Caki2 (cell line): ENCODE measurements around the gene ASB3. TPM values are rescaled to one million over a fixed set of nuclear protein-coding genes. Genes with fewer than 3 reads are reported as not detected.
"Not testable (repeated sequence)": the region's sequence is repeated elsewhere in the genome, so short reads cannot be mapped to it uniquely, and the experiment has no call there.

Source experiments
- DNase-seq: peaks from one replicate; pipeline ENCODE4 v3.0.0-alpha.2; 2015; ENCODE audit warnings: low read depth
- in situ Hi-C: cut with HindIII; loops from 2 replicates; pipeline ENCODE4 v1.10.0; 2016; ENCODE audit warnings: low sequenced_read_pairs, low pct_unique_long_range_greater_than_20kb, mixed read lengths
- total RNA-seq: library from RNA; depleted of rRNA; stranded (reverse); fragments of >200 nt; shearing (Covaris generic); gene quantifications from 2 replicates; pipeline ENCODE4 v1.2.3, GENCODE V29; 2014; ENCODE audit warnings: low replicate concordance; rRNA removed

Gene ASB3, protein sequence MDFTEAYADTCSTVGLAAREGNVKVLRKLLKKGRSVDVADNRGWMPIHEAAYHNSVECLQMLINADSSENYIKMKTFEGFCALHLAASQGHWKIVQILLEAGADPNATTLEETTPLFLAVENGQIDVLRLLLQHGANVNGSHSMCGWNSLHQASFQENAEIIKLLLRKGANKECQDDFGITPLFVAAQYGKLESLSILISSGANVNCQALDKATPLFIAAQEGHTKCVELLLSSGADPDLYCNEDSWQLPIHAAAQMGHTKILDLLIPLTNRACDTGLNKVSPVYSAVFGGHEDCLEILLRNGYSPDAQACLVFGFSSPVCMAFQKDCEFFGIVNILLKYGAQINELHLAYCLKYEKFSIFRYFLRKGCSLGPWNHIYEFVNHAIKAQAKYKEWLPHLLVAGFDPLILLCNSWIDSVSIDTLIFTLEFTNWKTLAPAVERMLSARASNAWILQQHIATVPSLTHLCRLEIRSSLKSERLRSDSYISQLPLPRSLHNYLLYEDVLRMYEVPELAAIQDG
- 15.9 and 20.0 TPM in 2 replicates for total RNA-seq

DNA sequence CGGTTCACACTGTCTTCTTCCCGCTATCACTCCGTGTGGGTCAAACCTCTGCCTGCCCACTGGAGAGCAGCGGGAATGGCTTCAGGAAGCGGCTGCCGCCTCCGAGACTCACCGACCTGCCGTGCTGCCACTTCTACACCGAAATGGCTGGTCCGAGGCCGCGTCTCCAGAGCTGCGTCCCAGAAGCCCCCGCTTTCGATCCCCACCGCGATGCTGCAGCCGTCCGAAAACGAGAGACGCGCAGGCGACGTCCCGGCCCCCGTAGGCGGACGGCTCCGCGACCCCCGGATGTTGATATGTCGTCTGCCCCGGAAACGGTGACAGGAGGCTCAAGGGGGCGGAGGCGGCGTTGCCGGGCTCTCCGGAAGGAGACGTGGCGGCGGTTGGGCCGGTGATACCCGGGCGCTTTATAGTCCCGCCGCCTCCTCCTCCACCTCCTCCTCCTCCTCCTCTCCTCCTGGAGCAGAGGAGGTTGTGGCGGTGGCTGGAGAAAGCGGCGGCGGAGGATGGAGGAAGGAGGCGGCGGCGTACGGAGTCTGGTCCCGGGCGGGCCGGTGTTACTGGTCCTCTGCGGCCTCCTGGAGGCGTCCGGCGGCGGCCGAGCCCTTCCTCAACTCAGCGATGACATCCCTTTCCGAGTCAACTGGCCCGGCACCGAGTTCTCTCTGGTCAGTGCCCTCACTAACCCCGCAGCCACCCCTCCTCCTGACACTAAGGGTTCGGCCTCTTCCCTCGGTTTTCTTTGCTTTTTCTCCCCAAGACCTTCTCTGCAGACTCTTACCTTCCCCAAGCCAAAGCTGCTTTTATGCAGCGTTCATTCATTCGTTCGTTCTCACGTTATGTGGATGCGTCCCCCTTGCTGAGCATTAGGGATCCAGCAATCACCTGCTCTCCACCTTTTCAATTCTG, at the start of gene ASB3, which contains the start of gene ERLEC1:
Gene ASB3 (minus strand): TSS at position 249 of the 909 bp plus-strand sequence. CDS start 21,381 bp downstream, outside the sequence.
Gene ERLEC1 (plus strand): TSS at position 340 of the 909 bp plus-strand sequence. CDS start 167 bp downstream, at position 507.
- in situ Hi-C loops, result no loop called here
- peak; percentile 87 for DNase-seq

DNA sequence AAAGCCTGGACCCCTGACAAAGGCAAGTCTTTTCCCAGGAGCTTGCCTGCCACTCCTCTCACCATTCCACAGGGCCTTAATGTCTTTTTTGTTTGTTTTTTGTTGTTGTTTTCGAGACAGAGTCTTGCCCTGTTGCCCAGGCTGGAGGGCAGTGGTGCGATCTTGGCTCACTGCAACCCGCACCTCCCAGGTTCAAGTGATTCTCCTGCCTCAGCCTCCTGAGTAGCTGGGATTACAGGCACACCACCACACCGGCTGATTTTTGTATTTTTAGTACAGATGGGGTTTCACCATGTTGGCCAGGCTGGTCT, 43.2 kb upstream of the ASB3 start:
- DNase-seq, in situ Hi-C loops: not testable (repeated sequence)

DNA sequence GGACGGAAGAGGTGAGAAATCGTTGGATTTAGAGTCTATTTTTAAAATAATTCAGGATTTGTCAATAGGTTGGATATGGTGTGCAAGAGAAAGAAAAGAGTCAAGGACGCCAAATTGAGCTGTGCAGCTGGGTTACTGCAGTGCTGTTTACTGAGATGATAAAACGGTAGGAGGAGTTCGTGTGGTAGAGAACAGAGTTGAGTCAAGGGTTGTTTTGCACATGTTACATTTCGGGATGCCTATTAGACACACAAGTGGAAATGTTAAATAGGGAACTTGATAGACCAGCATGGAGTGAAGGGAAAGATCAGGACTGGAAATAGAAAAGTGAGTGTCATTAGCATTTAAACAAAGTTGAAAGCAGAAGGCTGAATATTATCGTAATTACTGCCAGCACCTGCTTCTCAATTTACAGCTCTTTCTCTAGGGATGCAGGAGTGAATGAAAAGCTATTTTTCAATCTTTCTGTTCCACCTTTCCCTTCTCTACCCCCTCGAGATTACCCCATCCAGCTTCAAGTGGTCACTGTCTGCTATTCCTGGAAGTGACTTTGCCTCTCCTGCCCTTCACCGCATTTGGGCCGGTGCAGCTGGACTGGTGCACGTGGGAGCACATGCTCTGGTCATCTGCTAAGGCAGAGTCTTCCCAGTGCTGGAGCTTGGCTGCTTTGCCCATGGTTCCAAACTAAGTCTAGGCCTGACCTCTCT, 42.7 kb upstream of the ASB3 start:
- in situ Hi-C loops, result no loop called here
- DNase-seq, result no peak

DNA sequence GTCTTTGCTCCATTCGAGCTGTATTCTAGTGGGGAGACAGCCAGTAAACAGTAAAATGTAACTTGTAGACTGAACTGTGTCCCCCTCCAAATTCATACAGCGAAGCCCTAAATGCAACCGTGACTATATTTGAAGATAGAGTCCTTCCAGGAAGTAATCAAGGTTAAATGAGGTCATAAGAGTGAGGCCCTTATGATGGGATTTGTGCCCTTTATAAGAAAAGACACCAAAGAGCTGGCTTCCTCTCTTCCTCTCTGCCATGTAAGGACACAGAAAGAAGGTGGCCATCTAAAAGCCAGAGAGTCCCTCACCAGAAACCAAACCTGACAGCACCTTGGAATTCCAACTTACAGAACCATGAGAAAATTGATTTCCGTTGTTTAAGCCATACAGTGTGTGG, 41.6 kb upstream of the ASB3 start:
- DNase-seq, result no peak
- in situ Hi-C loops, result no loop called here

DNA sequence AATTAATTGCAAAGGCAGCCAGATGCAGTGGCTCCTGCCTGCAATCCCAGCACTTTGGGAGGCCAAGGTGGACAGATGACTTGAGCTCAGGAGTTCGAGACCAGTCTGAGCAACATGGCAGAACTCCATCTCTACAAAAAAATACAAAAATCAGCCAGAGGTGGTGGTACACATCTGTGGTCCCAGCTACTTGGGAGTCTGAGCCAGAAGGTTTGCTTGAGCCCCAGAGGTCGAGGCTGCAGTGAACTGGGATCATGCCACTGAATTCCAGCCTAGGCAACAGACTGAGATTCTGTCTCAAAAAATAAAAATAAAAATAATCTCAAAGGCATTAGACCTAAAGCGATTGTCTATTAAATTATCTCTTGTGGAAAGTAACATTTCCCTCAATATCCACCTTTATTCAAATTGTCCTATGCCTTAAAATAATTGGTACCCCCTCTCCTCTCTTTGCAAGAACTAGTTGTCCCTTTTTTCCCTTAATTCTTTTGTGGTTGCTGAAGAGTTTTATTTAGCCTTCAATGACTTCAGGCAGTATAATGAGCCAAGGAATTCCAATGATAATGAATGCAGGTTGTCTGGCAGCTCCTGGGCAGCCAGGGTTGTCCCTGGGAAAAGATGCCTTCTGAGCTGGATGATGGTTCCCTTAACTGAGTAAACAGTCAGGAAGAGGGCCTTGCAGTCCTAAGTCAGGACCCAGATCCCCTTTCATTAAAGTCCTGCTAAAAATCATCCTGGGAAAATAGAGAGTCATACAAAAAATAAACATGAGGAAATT, 40.8 kb upstream of the ASB3 start:
- DNase-seq, result no peak
- in situ Hi-C loops, result no loop called here

DNA sequence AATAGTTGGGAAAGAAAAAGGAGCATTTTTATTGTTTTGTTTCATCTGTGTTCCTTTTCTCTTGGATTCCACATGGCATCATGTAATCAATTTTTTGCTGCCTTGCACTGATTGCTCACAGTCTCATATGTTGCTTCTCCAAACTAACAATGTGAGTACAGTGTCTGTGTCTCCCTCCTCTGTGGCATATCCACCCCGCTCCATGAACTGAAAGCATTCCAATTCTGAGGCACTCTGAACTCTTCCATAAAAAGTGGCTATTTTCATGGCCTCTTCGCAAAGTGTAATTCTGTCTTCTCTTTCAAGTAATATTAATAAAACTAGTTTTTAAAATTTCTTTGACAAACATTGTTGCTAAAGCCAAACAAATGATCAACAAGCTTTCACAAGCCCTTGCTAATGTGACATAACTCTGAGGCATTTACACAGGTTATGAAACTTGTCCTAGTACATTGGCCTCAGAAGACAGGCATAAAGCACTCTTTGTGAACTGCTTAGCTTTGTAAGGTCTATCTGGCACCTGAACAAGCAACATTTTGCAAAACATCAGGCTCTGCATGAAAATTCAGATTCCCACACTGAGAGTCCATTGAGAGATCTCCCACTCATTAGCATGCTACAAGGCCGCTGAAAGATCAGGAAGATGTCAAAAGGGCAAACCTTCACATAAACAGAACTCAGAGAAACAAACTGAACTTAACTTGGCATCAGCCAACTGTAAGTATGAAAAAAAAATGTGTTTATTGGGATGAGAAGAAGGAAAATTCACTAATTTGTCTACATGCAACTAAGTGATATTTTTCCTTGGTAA, 40.0 kb upstream of the ASB3 start:
- in situ Hi-C loops, result no loop called here
- no peak for DNase-seq

DNA sequence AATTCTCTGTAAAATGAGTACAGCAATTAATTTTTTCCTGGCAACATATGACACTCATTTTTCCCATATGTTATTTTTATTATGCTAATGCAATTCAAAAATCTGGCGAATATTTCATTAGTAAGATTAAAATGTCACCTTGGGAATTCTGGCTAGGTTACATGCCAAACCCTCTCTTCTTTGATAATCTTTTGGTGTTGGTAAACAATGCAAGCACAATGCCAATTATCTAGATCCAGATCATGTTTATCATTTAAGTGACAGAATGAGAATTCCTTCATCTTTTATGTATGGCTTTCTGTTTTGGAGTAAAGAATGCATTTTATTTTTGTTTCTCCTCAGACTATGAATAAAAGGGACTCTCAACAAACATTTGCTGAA, 39.3 kb upstream of the ASB3 start:
- no peak for DNase-seq
- in situ Hi-C loops, result no loop called here

DNA sequence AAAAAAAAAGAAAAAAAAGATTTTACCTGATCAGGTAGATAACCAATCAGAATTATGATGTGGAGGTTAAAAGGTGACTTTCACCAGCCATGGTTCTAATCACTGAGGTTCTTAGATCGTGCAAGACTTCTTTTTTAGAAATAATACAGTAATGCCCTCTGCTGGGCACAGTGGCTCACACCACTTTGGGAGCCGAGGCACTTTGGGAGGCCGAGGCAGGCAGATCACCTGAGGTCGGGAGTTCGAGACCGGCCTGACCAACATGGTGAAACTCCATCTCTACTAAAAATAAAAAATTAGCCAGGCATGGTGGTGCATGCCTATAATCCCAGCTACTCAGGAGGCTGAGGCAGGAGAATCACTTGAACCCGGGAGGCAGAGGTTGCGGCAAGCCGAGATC, 36.9 kb upstream of the ASB3 start:
- DNase-seq, in situ Hi-C loops: not testable (repeated sequence)

DNA sequence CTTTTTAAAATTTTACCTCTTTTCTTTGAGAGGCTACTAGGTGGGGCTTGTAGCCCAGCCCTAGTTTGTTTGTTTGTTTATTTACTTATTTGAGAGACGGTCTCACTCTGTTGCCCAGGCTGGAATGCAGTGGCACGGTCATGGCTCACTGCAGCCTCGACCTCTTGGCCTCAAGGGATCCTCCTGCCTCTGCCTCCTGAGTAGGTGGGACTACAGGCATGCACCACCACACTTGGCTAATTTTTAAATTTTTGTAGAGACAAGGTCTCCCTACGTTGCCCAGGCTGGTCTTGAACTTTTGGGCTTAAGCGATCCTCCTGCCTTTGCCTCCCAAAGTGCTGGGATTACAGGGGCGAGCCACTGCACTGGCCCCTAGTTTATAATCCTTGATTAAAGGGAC, 35.1 kb upstream of the ASB3 start:
- peak; percentile 6 for DNase-seq
- in situ Hi-C loops, result no loop called here

DNA sequence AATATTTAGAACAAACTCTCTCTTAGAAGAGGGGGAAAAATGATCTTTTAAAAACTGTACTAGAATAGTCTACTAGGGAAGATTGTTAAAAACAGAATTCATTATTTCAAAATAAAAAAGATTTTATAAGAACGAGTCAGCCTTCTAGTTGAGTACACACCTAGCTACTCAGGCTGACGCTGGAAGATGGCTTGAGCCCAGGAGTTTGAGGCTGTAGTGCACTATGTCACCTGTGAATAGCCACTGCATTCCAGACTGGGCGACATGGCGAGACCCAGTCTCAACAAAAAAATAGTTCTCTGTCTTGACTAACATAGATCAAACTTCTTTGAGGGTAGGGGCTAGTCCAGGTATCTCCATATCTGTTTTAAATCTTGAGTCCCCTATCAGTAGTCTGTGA, 34.0 kb upstream of the ASB3 start:
- DNase-seq, result no peak
- in situ Hi-C loops, result no loop called here

DNA sequence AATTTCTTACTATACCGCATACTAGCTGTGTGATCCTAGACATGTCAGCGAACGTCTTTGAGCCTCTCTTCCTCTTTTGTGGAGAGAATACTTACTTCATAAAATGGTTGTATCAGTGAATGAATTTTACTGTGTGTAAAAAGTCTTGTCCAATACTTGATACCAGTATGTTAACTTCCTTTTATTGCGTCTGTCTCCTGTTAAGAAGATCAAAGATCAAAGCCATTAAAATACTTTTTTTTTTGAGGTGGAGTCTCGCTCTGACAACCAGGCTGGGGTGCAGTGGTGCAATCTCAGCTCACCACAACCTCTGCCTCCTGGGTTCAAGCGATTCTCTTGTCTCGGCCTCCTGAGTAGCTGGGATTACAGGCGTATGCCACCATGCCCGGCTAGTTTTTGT, 33.3 kb upstream of the ASB3 start:
- no peak for DNase-seq
- in situ Hi-C loops, result no loop called here

DNA sequence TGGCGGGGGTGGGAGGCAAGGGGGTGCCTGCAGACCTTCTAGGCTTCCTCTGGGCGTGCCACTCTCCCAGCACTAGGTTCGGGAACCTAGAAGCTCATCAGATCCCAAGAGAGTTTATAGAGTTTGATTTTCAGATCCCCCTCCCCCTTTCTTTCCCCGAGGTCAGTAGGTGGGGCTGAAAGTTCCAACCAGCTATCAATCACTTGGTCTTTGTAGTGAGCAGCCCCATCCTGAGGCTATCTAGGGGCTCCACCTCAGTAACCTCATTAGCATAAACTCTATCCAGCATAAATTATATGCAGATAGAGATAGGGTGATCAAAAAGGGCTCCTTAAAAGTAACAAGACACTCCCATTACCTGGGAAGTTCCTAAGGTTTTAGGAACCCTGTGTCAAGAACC, 32.9 kb upstream of the ASB3 start:
- in situ Hi-C loops, result no loop called here
- no peak for DNase-seq

DNA sequence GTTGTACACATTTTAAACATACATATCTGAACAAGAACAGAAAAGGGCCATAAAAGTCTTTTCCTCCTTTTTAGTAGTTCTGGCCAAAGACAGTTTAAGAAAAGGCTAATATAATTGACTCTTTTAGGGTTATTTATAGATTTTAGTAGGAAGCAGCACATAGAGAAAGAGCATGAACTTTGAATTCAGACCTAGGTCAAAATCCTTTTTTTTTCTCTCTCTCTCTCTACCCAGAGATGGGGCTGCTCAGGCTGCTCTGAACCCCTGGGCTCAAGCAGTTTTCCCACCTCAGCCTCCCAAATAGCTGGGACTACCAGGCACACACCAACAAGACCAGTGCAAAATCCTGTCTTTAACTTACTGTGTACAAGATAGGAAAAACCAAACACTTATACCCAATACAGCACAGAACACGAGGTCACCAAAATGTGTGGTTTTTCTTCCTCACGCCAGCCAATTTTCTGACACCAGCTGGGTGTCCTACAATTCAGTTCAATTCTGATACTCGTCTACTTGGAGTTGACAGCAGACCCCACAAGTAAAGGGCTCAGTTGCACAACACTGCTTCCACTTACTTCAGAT, 32.2 kb upstream of the ASB3 start:
- in situ Hi-C loops, result no loop called here

DNA sequence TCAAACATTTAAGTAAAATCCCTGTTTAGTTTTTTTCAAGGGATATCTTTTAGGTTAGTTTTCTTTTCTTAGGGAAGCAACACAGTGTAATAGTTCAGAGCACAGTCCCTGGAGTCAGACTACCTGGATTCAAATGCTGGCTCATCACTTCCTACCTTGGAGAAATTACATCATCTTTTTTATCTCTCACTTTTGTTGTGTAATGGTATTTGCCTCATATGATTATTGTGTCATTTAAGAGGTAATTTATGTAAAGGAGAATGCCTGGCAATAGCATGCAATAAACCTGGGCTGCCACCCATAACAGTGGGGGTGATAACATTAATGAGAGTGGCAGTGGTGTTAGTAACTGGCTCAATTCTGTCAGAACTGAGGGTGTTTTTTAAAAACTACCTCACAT, 26.4 kb upstream of the ASB3 start:
- no peak for DNase-seq
- in situ Hi-C loops, result no loop called here

More for the DNA sequence above, 32.2 kb upstream of the ASB3 start:
- no peak for DNase-seq

DNA sequence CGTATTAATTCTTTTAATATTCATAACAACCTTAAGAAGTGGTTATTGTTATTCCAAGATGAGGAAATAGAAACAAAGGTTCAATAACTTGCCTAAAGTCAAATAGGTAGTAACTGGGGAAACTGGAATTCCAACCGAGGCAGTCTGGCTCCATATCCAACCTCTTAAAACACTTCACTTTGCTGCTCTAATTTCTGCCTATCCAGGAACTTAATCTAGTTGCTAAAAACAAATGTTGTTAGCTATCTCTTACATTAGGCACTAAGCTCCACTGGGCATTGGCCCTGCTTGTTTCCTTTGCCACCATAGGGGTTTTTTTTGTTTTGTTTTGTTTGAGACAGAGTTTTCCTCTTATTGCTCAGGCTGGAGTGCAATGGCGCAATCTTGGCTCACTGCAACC, 24.8 kb upstream of the ASB3 start:
- in situ Hi-C loops, result no loop called here
- no peak for DNase-seq

DNA sequence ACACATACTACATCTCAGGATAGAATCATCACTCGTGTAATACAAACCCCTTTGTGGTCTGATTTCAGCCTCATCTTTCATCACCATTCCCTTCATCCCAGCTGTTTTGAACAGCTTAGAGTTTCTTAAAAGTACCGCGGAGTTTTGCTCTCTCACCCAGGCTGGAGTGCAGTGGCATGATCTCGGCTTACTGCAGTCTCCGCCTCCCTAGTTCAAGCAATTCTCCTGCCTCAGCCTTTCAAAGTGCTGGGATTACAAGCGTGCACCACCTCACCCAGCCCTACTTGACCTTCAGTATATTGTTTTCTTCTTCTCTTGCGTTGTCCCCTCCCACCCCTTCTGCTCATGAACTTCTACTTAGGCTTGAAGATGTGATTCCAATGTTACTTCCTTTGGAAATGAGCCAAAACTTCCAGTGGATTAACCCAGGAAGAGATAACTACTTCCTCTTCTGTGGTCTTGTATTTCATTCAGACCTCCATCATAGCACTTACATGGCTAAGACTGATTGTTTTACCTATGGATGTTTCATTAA, 15.9 kb upstream of the ASB3 start:
- no peak for DNase-seq
- in situ Hi-C loops, result no loop called here
